Fibroblast of skin of scalp (primary cell): ENCODE measurements around the gene RHPN2.
"Not testable (repeated sequence)": the region's sequence is repeated elsewhere in the genome, so short reads cannot be mapped to it uniquely, and the experiment has no call there.

Experiments
- DNase-seq: peaks from one replicate; pipeline ENCODE4 v3.0.0-alpha.2; 2013

RHPN2 gene

GRCh38 chr19:32971715-32972540, 92.8 kb downstream of the RHPN2 start, which contains the start of the genes CEP89 and FAAP24:
TSS of gene CEP89 (minus strand) at chr19:32971958. CDS start at chr19:32971874, 84 bp downstream.
TSS of gene FAAP24 (plus strand) at chr19:32972242. CDS start at chr19:32973197, 955 bp downstream.
- peak; percentile 99 for DNase-seq

DNA sequence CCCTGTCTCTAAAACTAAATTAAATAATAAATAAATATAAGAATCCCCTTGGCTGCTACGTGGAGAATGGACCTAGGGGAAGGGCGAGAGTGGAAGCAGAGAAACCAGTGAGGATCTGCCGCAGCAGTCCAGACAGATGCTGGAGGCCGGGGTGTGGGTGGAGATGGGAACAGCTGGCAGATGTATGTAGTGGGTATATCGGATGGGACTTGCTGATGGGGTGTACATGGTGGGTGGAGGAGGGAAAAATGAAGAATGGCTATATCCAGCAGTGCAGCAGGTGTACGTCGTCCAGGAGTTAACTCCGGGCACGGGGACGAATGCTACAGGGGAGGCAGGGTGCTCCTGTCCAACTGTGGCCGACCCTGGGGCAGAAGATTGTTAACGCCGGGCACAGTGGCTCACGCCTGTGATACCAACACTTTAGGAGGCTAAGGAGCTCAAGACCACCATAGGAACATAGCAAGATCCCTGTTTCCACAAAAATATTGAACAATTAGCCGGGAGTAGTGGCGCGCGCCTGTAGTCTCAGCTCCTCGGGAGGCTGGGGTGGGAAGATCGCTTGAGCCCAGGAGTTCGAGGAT, 93.6 kb downstream of the RHPN2 start:
- DNase-seq: no peak

GRCh38 chr19:32969549-32969948, 95.1 kb downstream of the RHPN2 start:
- DNase-seq: no peak

DNA sequence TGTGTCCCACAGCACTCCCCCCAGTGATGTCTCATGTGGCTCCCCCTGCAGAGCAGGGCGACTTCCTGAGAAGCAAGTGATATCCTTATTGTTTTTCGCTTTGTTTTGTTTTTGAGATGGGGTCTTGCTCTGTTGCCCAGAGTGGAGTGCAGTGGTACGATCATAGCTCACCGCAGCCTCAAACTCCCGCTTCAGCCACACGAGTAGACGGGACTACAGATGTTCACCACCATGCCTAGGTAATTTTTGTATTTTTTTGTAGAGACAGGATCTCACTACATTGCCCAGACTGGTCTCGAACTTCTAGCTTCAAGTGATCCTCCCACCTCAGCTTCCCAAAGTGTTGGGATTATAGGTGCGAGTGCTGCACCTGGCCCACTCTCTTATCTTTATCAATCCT, 97.9 kb downstream of the RHPN2 start:
- DNase-seq: no peak

DNA sequence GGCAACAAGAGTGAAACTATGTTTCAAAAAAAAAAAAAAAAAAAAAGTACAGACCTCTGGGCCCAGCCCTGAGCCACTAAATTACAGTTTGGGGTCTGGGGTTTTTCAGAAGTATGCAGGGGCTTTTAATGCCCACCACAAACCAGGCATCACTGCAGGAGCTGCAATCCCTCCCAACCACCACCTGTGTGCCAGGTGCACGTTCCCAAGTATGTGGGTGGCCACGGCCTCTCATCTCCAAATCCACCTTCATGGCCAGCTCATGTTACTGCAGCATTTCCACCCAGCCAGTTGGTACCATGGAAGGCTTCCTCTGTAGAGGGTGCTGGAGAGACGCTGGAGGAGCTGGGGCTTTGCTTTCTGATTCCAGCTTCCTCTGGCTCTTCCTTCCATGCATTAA, 119.4 kb downstream of the RHPN2 start:
- DNase-seq: no peak

GRCh38 chr19:32941273-32941672, 123.4 kb downstream of the RHPN2 start:
- DNase-seq: not testable (repeated sequence)

GRCh38 chr19:32936065-32936464, 128.6 kb downstream of the RHPN2 start:
- DNase-seq: no peak

DNA sequence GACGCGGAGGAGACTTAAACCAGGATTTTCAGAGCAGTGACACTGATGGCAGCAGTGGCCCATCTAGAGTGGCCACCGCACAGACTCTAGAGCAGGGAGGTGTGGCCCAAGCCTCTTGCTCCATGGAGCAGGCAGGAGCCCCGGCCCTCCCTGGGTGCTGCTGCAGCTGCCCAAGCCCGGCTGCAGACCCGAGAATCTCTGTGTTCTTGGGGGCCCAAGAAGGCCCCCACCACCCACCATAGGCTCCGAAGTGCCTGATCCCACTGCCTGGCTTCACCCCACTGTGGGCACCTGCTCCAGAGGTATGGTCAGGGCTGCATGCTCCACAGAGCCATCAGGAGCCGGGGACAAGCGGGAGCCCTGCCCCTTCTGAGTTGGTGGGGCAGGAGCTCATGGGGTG, 129.1 kb downstream of the RHPN2 start:
- DNase-seq: no peak

- no peak for DNase-seq
Measured at GRCh38 chr19:32933571-32933970, 131.1 kb downstream of the RHPN2 start.

DNA sequence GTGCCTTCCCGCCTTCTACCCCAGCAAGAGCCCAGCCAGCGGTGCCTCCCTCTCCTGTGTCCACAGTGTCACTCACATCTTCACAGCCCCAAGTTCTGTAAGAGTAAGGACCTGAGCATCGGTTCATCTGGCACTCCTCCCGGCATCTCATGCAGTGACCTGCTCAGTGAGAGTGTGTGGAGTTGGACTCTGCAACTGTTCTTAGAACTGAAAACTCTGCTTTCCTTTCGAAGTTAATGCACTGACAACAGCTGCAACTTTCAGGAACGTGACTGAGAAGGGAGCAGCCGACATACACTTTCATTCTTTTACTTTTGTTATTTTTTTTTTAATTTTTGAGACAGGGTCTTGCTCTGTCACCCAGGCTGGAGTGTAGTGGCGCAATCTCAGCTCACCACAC, 134.1 kb downstream of the RHPN2 start:
- no peak for DNase-seq

GRCh38 chr19:32928806-32929205, 135.9 kb downstream of the RHPN2 start:
- no peak for DNase-seq
